K562 (cell line): Measurements from ENCODE around the gene VTI1B. TPM values are rescaled to one million over a fixed set of nuclear protein-coding genes. Genes with fewer than 3 reads are reported as not detected.

Experiments used
- ATAC-seq: fragments of 200-7000 bp; cut with Tn5 transposase; 3 replicates; pipeline ENCODE4 v1.9.1; 2020; ENCODE audit warnings: moderate library complexity
- BruUV-seq: library from RNA; stranded (reverse); fragments of 400-500 nt; replicated peaks from 2 replicates; lab custom pipeline; 2021; lab: Mats Ljungman, UMichigan
- CTCF ChIA-PET: fragments of 300-600 bp; formaldehyde crosslinking; extraction: SDS; loops from one replicate; lab custom pipeline; 2021; ENCODE audit warnings: low intra/inter-chr PET ratio; lab: Yijun Ruan, JAX
- POLR2A ChIA-PET: fragments of 300-600, 350-650 bp; sonication (Branson Sonifier 250); formaldehyde crosslinking; extraction: SDS; loops from one replicate; lab custom pipeline; 2021; ENCODE audit warnings: antibody characterized with exemption, inconsistent platforms; lab: Yijun Ruan, JAX
- DNase-seq, 4 experiments: peaks; one replicate each; pipeline versions ENCODE4 v3.0.0 to v3.0.0-alpha.2; 2011 to 2018; ENCODE audit warnings: low spot score in 3 of 4, mixed read lengths in 3 of 4; ENCODE audit errors: extremely low read depth in 1 of 4
- FAIRE-seq: peaks from 2 replicates; lab custom pipeline; 2011; peaks lifted over from hg19 to GRCh38; lab: Jason Lieb, UNC
- H2AFZ ChIP-seq: 2 replicates; pipeline ENCODE4 v1.6.0; 2011; ENCODE audit warnings: low read depth, low read length, control low read depth, inconsistent platforms
- H3K27ac ChIP-seq: fragments of 200-600 bp; 3 replicates; pipeline ENCODE4 v1.8.0; 2011; ENCODE audit warnings: low read depth, mild to moderate bottlenecking, control low read depth, inconsistent platforms, low read length, moderate library complexity, mixed read lengths; ENCODE audit errors: extremely low read depth
- H3K27me3 ChIP-seq, 2 experiments: fragments of 300-600 bp in 1 of 2; 2 replicates in 1 of 2; 3 replicates in 1 of 2; pipeline versions ENCODE4 v1.6.0 to v1.8.0; 2011; ENCODE audit warnings: inconsistent platforms in 2 of 2, low read length in 2 of 2, mild to moderate bottlenecking in 1 of 2, mixed read lengths in 1 of 2, moderate library complexity in 1 of 2; ENCODE audit not compliant: control insufficient read depth in 2 of 2, insufficient read depth in 2 of 2
- H3K36me3 ChIP-seq: fragments of 300-600 bp; 3 replicates; pipeline ENCODE4 v1.8.0; 2011; ENCODE audit warnings: mild to moderate bottlenecking, low read length, inconsistent platforms; ENCODE audit not compliant: control insufficient read depth, insufficient read depth
- H3K4me1 ChIP-seq, 2 experiments: fragments of 200-600 bp in 1 of 2; replicated peaks in 1 of 2; 2 replicates in 1 of 2; 3 replicates in 1 of 2; pipeline versions ENCODE4 v1.5.1 to v1.8.0; 2011; ENCODE audit warnings: inconsistent platforms in 2 of 2, low read length in 2 of 2, mild to moderate bottlenecking in 1 of 2, mixed read lengths in 1 of 2, moderate library complexity in 1 of 2; ENCODE audit not compliant: control insufficient read depth in 2 of 2, insufficient read depth in 2 of 2
- H3K4me2 ChIP-seq: 2 replicates; pipeline ENCODE4 v1.6.1; 2011; ENCODE audit warnings: low read length, control low read depth, inconsistent platforms, mixed read lengths; ENCODE audit not compliant: insufficient read depth
- H3K4me3 ChIP-seq: fragments of 200-600 bp; sonication (generic), shearing (Covaris generic); 2 replicates; pipeline ENCODE4 v1.5.1; 2016; ENCODE audit warnings: control low read depth, inconsistent platforms
- H3K79me2 ChIP-seq: fragments of 200-600 bp; 3 replicates; pipeline ENCODE4 v1.8.0; 2011; ENCODE audit warnings: low read length, inconsistent platforms; ENCODE audit not compliant: control insufficient read depth, insufficient read depth
- H3K9ac ChIP-seq, 2 experiments: 2 replicates each; pipeline versions ENCODE4 v1.6.0 to v1.6.1; 2011; ENCODE audit warnings: low read depth in 2 of 2, low read length in 2 of 2, control low read depth in 1 of 2, inconsistent platforms in 1 of 2, mild to moderate bottlenecking in 1 of 2, mixed read lengths in 1 of 2; ENCODE audit not compliant: insufficient read depth in 1 of 2
- H3K9me1 ChIP-seq: one replicate; pipeline ENCODE4 v1.6.0; 2011; ENCODE audit warnings: inconsistent platforms, mild to moderate bottlenecking, low read length, moderate library complexity; ENCODE audit not compliant: control insufficient read depth, insufficient read depth
- H3K9me3 ChIP-seq: replicated peaks from 2 replicates; pipeline ENCODE4 v1.5.1; 2011; ENCODE audit warnings: low read depth, low read length, inconsistent platforms; ENCODE audit not compliant: control insufficient read depth, insufficient read depth
- H4K20me1 ChIP-seq: replicated peaks from 2 replicates; pipeline ENCODE4 v1.6.1; 2011; ENCODE audit warnings: low read length, inconsistent platforms, mixed read lengths; ENCODE audit not compliant: control insufficient read depth, insufficient read depth
- GMEB1 ChIP-seq: fragments of 250-450 bp; sonication (Bioruptor Pico); IDR thresholded peaks from 2 replicates; pipeline ENCODE4 v1.4.0; 2020; ENCODE audit warnings: mild to moderate bottlenecking
- HCFC1 ChIP-seq: IDR thresholded peaks from 2 replicates; pipeline ENCODE4 v1.6.1; 2012; ENCODE audit warnings: low read depth, low read length, improper control_type of control experiment
- NFATC3 ChIP-seq: fragments of 450-650 bp; IDR thresholded peaks from 2 replicates; pipeline ENCODE4 v1.6.1; 2017; ENCODE audit warnings: mild to moderate bottlenecking
- RAD21 ChIP-seq, 2 experiments: fragments of 250-450 bp in 1 of 2; fragments of 450-650 bp in 1 of 2; sonication (Bioruptor Pico) in 1 of 2; formaldehyde crosslinking in 1 of 2; IDR thresholded peaks in 1 of 2; conservative IDR thresholded peaks in 1 of 2; 2 replicates each; pipeline versions ENCODE4 v1.4.0 to v1.8.0; 2020 to 2022; ENCODE audit warnings: mild to moderate bottlenecking in 2 of 2, moderate library complexity in 1 of 2
- RBM22 ChIP-seq: fragments of 200-400 bp; formaldehyde crosslinking; IDR thresholded peaks from 2 replicates; pipeline ENCODE4 v1.6.1; 2018; ENCODE audit warnings: low read length, low read depth; ENCODE audit not compliant: poor library complexity, severe bottlenecking
- SRSF1 ChIP-seq: fragments of 200-400 bp; formaldehyde crosslinking; IDR thresholded peaks from 2 replicates; pipeline ENCODE4 v1.6.1; 2017; ENCODE audit warnings: mild to moderate bottlenecking, low read depth, low read length, moderate library complexity
- TBL1XR1 ChIP-seq, 2 experiments: IDR thresholded peaks; 2 replicates each; pipeline ENCODE4 v1.6.1; 2012; ENCODE audit warnings: improper control_type of control experiment in 2 of 2, low read length in 2 of 2, mild to moderate bottlenecking in 1 of 2
- THRA ChIP-seq: fragments of 450-650 bp; IDR thresholded peaks from 2 replicates; pipeline ENCODE4 v1.6.1; 2017; ENCODE audit warnings: mild to moderate bottlenecking, moderate library complexity
- THRB ChIP-seq: fragments of 450-650 bp; formaldehyde crosslinking; conservative IDR thresholded peaks from 2 replicates; pipeline ENCODE4 v1.4.0; 2022; ENCODE audit warnings: mild to moderate bottlenecking, missing genetic modification characterization
- ZNF311 ChIP-seq: fragments of 250-450 bp; sonication (Bioruptor Pico); IDR thresholded peaks from 2 replicates; pipeline ENCODE4 v1.4.0; 2020; ENCODE audit warnings: mild to moderate bottlenecking, moderate library complexity
- ZNF445 ChIP-seq: fragments of 250-450 bp; sonication (Bioruptor Pico); IDR thresholded peaks from 2 replicates; pipeline ENCODE4 v1.4.0; 2020; ENCODE audit warnings: low read depth, mild to moderate bottlenecking, moderate library complexity
- ZNF77 ChIP-seq: fragments of 250-450 bp; sonication (Bioruptor Pico); IDR thresholded peaks from 2 replicates; pipeline ENCODE4 v1.5.0; 2020
- WGBS: fragments of 100-300 bp; shearing (Covaris generic); methylation state at CpG from one replicate; pipeline ENCODE4 v1.1.6; 2016; ENCODE audit warnings: low coverage, mixed read lengths; ENCODE audit not compliant: insufficient coverage; ENCODE audit errors: missing lambda C conversion rate; 5-methylcytosine and 5-hydroxymethylcytosine counted together
- in situ Hi-C: fragments of 300-500 bp; cut with MboI; formaldehyde crosslinking; loops from 4 replicates; pipeline ENCODE4 v1.15.0; 2018; ENCODE audit warnings: inconsistent platforms, mixed read lengths
- intact Hi-C: fragments of 100-400 bp; cut with micrococcal nuclease; formaldehyde crosslinking; loops from 2 replicates; pipeline ENCODE4 v1.14.2; 2022
- polyA plus RNA-seq, 8 experiments: library from polyadenylated mRNA; depleted of rRNA in 4 of 8; stranded (reverse) in 5 of 8; unstranded in 3 of 8; fragments of >200 nt; fragmentation: Nextera tagmentation in 2 of 8; fragmentation: Illumina TruSeq in 1 of 8; extraction: Ambion mirVana in 2 of 8; extraction: Trizol in 1 of 8; gene quantifications; 2 replicates each; pipeline versions ENCODE4 v1.2.1 to v1.2.3, GENCODE V29; 2011 to 2014; ENCODE audit warnings: inconsistent platforms in 1 of 8, missing spikeins in 1 of 8
- total RNA-seq, 7 experiments: library from RNA; depleted of rRNA in 6 of 7; stranded (reverse); fragments of >200 nt in 6 of 7; fragmentation: Illumina TruSeq in 2 of 7; extraction: Trizol in 2 of 7; gene quantifications; 2 replicates each; pipeline versions ENCODE4 v1.2.1 to v1.2.3, GENCODE V29; 2011 to 2021; ENCODE audit warnings: low replicate concordance in 1 of 7

The VTI1B gene
- total and polyA plus RNA-seq, 9 of the 15 experiments (the other 6 are each of a cell fraction or from before 2014, with no cell fraction given), result 7.8 to 69.8 (median 50.1) TPM

- WGBS, result 62% methylated on average over 4 of the region's 5 CpGs
- Histone ChIP-seq H2AFZ (no peak overlapping the region), H3K9ac (no peak overlapping the region), H3K36me3 (no peaks in the 10 kb centered on the region; the same call in 2 of the 3 replicates), H3K79me2 (no peaks in the 10 kb centered on the region), H3K27me3 (no peaks in the 10 kb centered on the region), H3K4me1 (peaks cover 0 to 13% of the 10 kb centered on the region in 2 experiments; a peak in 3 of 5 replicates), H4K20me1 (no peaks in the 10 kb centered on the region), H3K27ac (no peak overlapping the region), H3K9me3 (no peaks in the 10 kb centered on the region), H3K4me3 (no peak overlapping the region), H3K9me1 (no peaks in the 10 kb centered on the region), H3K4me2 (no peak overlapping the region)
- FAIRE-seq (no peak), ATAC-seq (no peak), DNase-seq (no peak)
- TF ChIP-seq TBL1XR1 (IDR thresholded peaks at IDR 0.05; ENCODE audit: low read length in 2 of 2), result no peak
- no peak for TF ChIP-seq RAD21 (CRISPR knock-in tag; conservative IDR thresholded peaks at IDR 0.05 in 1 of 2, IDR thresholded peaks at IDR 0.05 in 1 of 2)
- no peak for TF ChIP-seq THRA
- no peak for TF ChIP-seq RBM22
- TF ChIP-seq NFATC3, result no peak
- no peak for TF ChIP-seq ZNF77
- TF ChIP-seq GMEB1, result no peak
- no peak for TF ChIP-seq THRB
- TF ChIP-seq ZNF445, result no peak
- TF ChIP-seq ZNF311, result no peak
- no peak for TF ChIP-seq SRSF1
- no peak for TF ChIP-seq HCFC1
- ChIA-PET POLR2A (interaction anchor here (0.6 to 2.1 kb wide), 6 partner anchors 8 to 177 kb away, joined by 3 to 7 read pairs (median 4); no protein-coding TSS in a partner anchor), CTCF (no interaction called here)
- in situ Hi-C loops, result no loop called here
- BruUV-seq, result no TSS peak
- intact Hi-C loops, result no loop called here
Observed at GRCh38 chr14:67630938-67631337, 43.5 kb downstream of the VTI1B start.
